ENCODE data around the gene CEP72. TPM values are rescaled to one million over a fixed set of nuclear protein-coding genes. Genes with fewer than 3 reads are reported as not detected.

Gene CEP72
- total and polyA plus RNA-seq, 2 donors (not counting 1 experiment from before 2014, with no cell fraction given), result 7.7 to 32.9 TPM

DNA sequence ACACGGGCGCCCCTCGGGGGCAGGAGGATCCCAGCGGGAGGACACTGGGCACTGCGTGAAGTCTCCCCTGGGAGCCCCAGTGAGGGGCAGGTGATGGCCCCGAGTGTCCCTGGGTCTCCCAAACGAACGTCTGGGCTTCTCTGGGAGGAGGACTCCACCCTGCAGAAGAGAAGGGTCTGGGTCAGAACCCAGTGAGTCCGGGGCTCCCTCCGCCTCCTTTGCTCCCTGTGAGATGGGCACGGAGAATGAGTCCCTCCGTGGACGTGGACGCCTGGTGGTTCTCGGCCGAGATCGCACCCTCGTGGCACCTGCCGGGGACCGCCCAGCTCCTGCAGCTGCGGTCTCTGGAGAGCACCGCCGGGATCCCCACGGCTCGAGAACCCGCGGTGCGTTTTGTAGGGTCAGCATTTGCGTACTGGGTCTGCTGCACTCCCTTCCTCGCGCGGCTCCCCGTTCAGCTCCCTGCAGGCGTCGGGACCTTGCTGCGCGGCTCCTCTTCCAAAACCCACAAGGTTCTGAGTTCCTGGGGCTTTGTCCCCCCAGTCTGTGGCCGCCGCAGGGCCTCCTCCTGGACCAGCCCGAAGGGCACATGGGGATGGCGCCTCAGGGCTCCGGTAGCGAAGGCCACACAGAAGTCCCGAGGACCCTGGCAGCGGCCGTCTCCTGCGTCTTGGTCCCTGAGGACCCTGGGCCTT is 10.2 kb upstream of the CEP72 start:
- ChIA-PET POLR2A (no interaction called here), CTCF (no interaction called here)
- no peak overlapping the region for H3K9ac ChIP-seq (ENCODE audit: low read length)
- H3K9me3 ChIP-seq (ENCODE audit: control extremely low read depth in 1 of 3, control insufficient read depth in 2 of 3, insufficient read depth in 1 of 3, low read length in 2 of 3), result peaks cover 0 to 3% (median 0%) of the 10 kb centered on the region in 3 donors
- H3K4me2 ChIP-seq (replicated peaks; ENCODE audit: low read depth, low read length, poor library complexity, severe bottlenecking), result no peak overlapping the region
- no peaks in the 10 kb centered on the region for H3K79me2 ChIP-seq (ENCODE audit: control insufficient read depth, insufficient read depth, low read length)
- peaks cover 35% of the 10 kb centered on the region for H3K27me3 Mint-ChIP-seq
- intact Hi-C loops (cut with micrococcal nuclease), result no loop called here
- no peak overlapping the region for H3K4me3 Mint-ChIP-seq
- H3K27ac Mint-ChIP-seq, result no peak overlapping the region
- H4K20me1 ChIP-seq (ENCODE audit: control insufficient read depth, insufficient read depth, low read length, poor library complexity, severe bottlenecking), result no peaks in the 10 kb centered on the region
- no peak for ATAC-seq (ENCODE audit: low read depth)
- DNase-seq, result no peak
- peaks cover 1% of the 10 kb centered on the region in 2 donors for H3K4me1 ChIP-seq (ENCODE audit: control insufficient read depth in 2 of 2, insufficient read depth in 2 of 2, low read length in 2 of 2)
- no peak for TF ChIP-seq EZH2 (IDR thresholded peaks at IDR 0.05; ENCODE audit: borderline replicate concordance, insufficient read depth, low read depth, low read length, poor library complexity, severe bottlenecking)
- TF ChIP-seq CTCF (IDR thresholded peaks at IDR 0.05), result no peak
- peaks cover 0 to 26% (median 4%) of the 10 kb centered on the region in 4 experiments for H3K27me3 ChIP-seq (replicated peaks in 1 of 4; ENCODE audit: control extremely low read depth in 1 of 4, control insufficient read depth in 3 of 4, insufficient read depth in 4 of 4, low read length in 3 of 4)
- peaks cover 6% of the 10 kb centered on the region for H3K4me1 Mint-ChIP-seq
- no peaks in the 10 kb centered on the region for H3K9me3 Mint-ChIP-seq (ENCODE audit: insufficient read depth)
- 94% methylated on average over 47 of the region's 47 CpGs for WGBS (ENCODE audit: insufficient coverage)
- H2AFZ ChIP-seq (ENCODE audit: insufficient read depth, low read depth, low read length, poor library complexity, severe bottlenecking), result no peak overlapping the region
- no peak overlapping the region for H3K27ac ChIP-seq (ENCODE audit: low read length in 2 of 2)
- H3K36me3 ChIP-seq (replicated peaks in 1 of 2; ENCODE audit: control extremely low read depth in 1 of 2, control insufficient read depth in 1 of 2, extremely low read depth in 1 of 2, insufficient read depth in 2 of 2, low read length in 1 of 2), result no peaks in the 10 kb centered on the region
- no peak overlapping the region for H3K4me3 ChIP-seq (ENCODE audit: control extremely low read depth in 1 of 5, extremely low read depth in 1 of 5, insufficient read depth in 1 of 5, low read depth in 2 of 5, low read length in 4 of 5)

GRCh38 chr5:602466-603035 is 9.6 kb upstream of the CEP72 start:
- peaks cover 8% of the 10 kb centered on the region in 2 donors for H3K4me1 ChIP-seq (ENCODE audit: control insufficient read depth in 2 of 2, insufficient read depth in 2 of 2, low read length in 2 of 2)
- no peak overlapping the region for H3K27ac Mint-ChIP-seq
- no peak overlapping the region for H3K27ac ChIP-seq (ENCODE audit: low read length in 2 of 2)
- H3K27me3 Mint-ChIP-seq, result peaks cover 40% of the 10 kb centered on the region
- H3K4me1 Mint-ChIP-seq, result peaks cover 12% of the 10 kb centered on the region
- H3K79me2 ChIP-seq (ENCODE audit: control insufficient read depth, insufficient read depth, low read length), result no peaks in the 10 kb centered on the region
- H3K9me3 Mint-ChIP-seq (ENCODE audit: insufficient read depth), result no peaks in the 10 kb centered on the region
- H3K9me3 ChIP-seq (ENCODE audit: control extremely low read depth in 1 of 3, control insufficient read depth in 2 of 3, insufficient read depth in 1 of 3, low read length in 2 of 3), result peaks cover 0 to 3% (median 0%) of the 10 kb centered on the region in 3 donors
- H3K4me3 Mint-ChIP-seq, result no peak overlapping the region
- H3K4me2 ChIP-seq (replicated peaks; ENCODE audit: low read depth, low read length, poor library complexity, severe bottlenecking), result no peak overlapping the region
- no peak overlapping the region for H3K4me3 ChIP-seq (ENCODE audit: control extremely low read depth in 1 of 5, extremely low read depth in 1 of 5, insufficient read depth in 1 of 5, low read depth in 2 of 5, low read length in 4 of 5)
- intact Hi-C loops (cut with micrococcal nuclease), result no loop called here
- POLR2A ChIA-PET, result no interaction called here
- CTCF ChIA-PET, result no interaction called here
- H3K27me3 ChIP-seq (replicated peaks in 1 of 4; ENCODE audit: control extremely low read depth in 1 of 4, control insufficient read depth in 3 of 4, insufficient read depth in 4 of 4, low read length in 3 of 4), result peaks cover 0 to 26% (median 4%) of the 10 kb centered on the region in 4 experiments
- H3K9ac ChIP-seq (ENCODE audit: low read length), result no peak overlapping the region
- TF ChIP-seq CTCF (IDR thresholded peaks at IDR 0.05) (no peak), EZH2 (IDR thresholded peaks at IDR 0.05; ENCODE audit: borderline replicate concordance, insufficient read depth, low read depth, low read length, poor library complexity, severe bottlenecking) (no peak)
- no peak for DNase-seq
- 95% methylated on average over 16 of the region's 17 CpGs for WGBS (ENCODE audit: insufficient coverage)
- no peaks in the 10 kb centered on the region for H3K36me3 ChIP-seq (replicated peaks in 1 of 2; ENCODE audit: control extremely low read depth in 1 of 2, control insufficient read depth in 1 of 2, extremely low read depth in 1 of 2, insufficient read depth in 2 of 2, low read length in 1 of 2)
- ATAC-seq (ENCODE audit: low read depth), result no peak
- no peaks in the 10 kb centered on the region for H4K20me1 ChIP-seq (ENCODE audit: control insufficient read depth, insufficient read depth, low read length, poor library complexity, severe bottlenecking)
- H2AFZ ChIP-seq (ENCODE audit: insufficient read depth, low read depth, low read length, poor library complexity, severe bottlenecking), result no peak overlapping the region

Data from B cell (primary cell).